ENCODE results near the gene PDRG1. TPM values are rescaled to one million over a fixed set of nuclear protein-coding genes. Genes with fewer than 3 reads are reported as not detected.

Gene PDRG1
- total RNA-seq, 1 donor from 2014 or later: 16.3 TPM

- H3K4me1 Mint-ChIP-seq: peaks cover 2% of the 10 kb centered on the region
- TF ChIP-seq CTCF (IDR thresholded peaks at IDR 0.05; ENCODE audit: unreplicated experiment): no peak
- H3K9me3 Mint-ChIP-seq: peaks cover 10% of the 10 kb centered on the region
- no peaks in the 10 kb centered on the region for H3K27me3 Mint-ChIP-seq (ENCODE audit: low read depth)
- H3K27ac Mint-ChIP-seq: no peak overlapping the region
- no peak for DNase-seq (ENCODE audit: low spot score in 2 of 2, unreplicated experiment in 2 of 2)
- H3K4me3 Mint-ChIP-seq: no peak overlapping the region
- H3K36me3 Mint-ChIP-seq: peaks cover 43% of the 10 kb centered on the region
Measured at GRCh38 chr20:31945319-31945718, 6.5 kb downstream of the PDRG1 start.

- peaks cover 26% of the 10 kb centered on the region for H3K36me3 Mint-ChIP-seq
- no peaks in the 10 kb centered on the region for H3K27me3 Mint-ChIP-seq (ENCODE audit: low read depth)
- no peak for DNase-seq (ENCODE audit: low spot score in 2 of 2, unreplicated experiment in 2 of 2)
- no peak overlapping the region for H3K27ac Mint-ChIP-seq
- no peak overlapping the region for H3K4me3 Mint-ChIP-seq
- TF ChIP-seq CTCF (IDR thresholded peaks at IDR 0.05; ENCODE audit: unreplicated experiment): no peak
- no peaks in the 10 kb centered on the region for H3K4me1 Mint-ChIP-seq
- H3K9me3 Mint-ChIP-seq: peaks cover under 1% of the 10 kb centered on the region
Measured at GRCh38 chr20:31943052-31943471, 8.8 kb downstream of the PDRG1 start.

GRCh38 chr20:31939661-31940060 is 12.2 kb downstream of the PDRG1 start:
- Mint-ChIP-seq H3K27ac (no peak overlapping the region), H3K4me1 (no peaks in the 10 kb centered on the region), H3K9me3 (no peaks in the 10 kb centered on the region), H3K27me3 (ENCODE audit: low read depth) (no peaks in the 10 kb centered on the region), H3K4me3 (no peak overlapping the region), H3K36me3 (peaks cover 3% of the 10 kb centered on the region)
- no peak for DNase-seq (ENCODE audit: low spot score in 2 of 2, unreplicated experiment in 2 of 2)
- TF ChIP-seq CTCF (IDR thresholded peaks at IDR 0.05; ENCODE audit: unreplicated experiment): no peak

GRCh38 chr20:31937820-31938219 is 14.0 kb downstream of the PDRG1 start:
- Mint-ChIP-seq H3K4me1 (no peaks in the 10 kb centered on the region), H3K9me3 (no peaks in the 10 kb centered on the region), H3K27me3 (ENCODE audit: low read depth) (no peaks in the 10 kb centered on the region), H3K27ac (no peak overlapping the region), H3K36me3 (no peaks in the 10 kb centered on the region), H3K4me3 (no peak overlapping the region)
- DNase-seq (ENCODE audit: low spot score in 2 of 2, unreplicated experiment in 2 of 2): no peak
- no peak for TF ChIP-seq CTCF (IDR thresholded peaks at IDR 0.05; ENCODE audit: unreplicated experiment)

- H3K36me3 Mint-ChIP-seq: no peaks in the 10 kb centered on the region
- no peaks in the 10 kb centered on the region for H3K9me3 Mint-ChIP-seq
- no peak for DNase-seq (ENCODE audit: low spot score in 2 of 2, unreplicated experiment in 2 of 2)
- TF ChIP-seq CTCF (IDR thresholded peaks at IDR 0.05; ENCODE audit: unreplicated experiment): no peak
- H3K27me3 Mint-ChIP-seq (ENCODE audit: low read depth): peaks cover 3% of the 10 kb centered on the region
- H3K4me3 Mint-ChIP-seq: no peak overlapping the region
- H3K27ac Mint-ChIP-seq: no peak overlapping the region
- H3K4me1 Mint-ChIP-seq: no peaks in the 10 kb centered on the region
Measured at GRCh38 chr20:31936420-31936819, 15.4 kb downstream of the PDRG1 start.

Measured in mesothelial cell of epicardium (in vitro differentiated cells).